Measurements from ENCODE around the gene FOXD4.
"Not testable (repeated sequence)": the region's sequence is repeated elsewhere in the genome, so short reads cannot be mapped to it uniquely, and the experiment has no call there.

Gene FOXD4

GRCh38 chr9:117995-118467 is at the start of gene FOXD4:
FOXD4 (minus strand) TSS chr9:118417; CDS start chr9:118119, 298 bp downstream.
- not testable (repeated sequence) for DNase-seq

DNA sequence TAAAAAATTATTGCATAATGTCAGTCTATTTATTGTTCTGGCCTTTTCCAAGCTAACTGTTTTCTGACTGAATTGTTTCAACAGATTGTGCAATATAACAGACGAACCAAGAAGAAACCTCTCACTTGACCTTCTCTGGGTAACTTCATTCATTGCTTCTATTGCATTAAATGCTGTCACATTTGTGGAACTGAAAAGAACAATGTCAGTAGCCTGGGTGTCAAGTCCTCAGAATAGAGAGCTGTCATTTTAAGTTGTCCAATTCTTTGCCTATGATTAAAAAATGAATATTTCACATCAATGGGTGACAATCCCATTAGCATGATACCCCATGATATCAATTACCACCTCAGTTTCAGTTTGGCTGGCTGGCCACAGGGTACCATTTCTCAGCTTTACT is 41.7 kb upstream of the FOXD4 start:
- not testable (repeated sequence) for DNase-seq

GRCh38 chr9:151173-151572 is 33.0 kb upstream of the FOXD4 start:
- not testable (repeated sequence) for DNase-seq

- DNase-seq: not testable (repeated sequence)
Observed at GRCh38 chr9:139880-140279, 21.7 kb upstream of the FOXD4 start.

- DNase-seq: not testable (repeated sequence)
Observed at GRCh38 chr9:117144-117994, 848 bp downstream of the FOXD4 start.

DNA sequence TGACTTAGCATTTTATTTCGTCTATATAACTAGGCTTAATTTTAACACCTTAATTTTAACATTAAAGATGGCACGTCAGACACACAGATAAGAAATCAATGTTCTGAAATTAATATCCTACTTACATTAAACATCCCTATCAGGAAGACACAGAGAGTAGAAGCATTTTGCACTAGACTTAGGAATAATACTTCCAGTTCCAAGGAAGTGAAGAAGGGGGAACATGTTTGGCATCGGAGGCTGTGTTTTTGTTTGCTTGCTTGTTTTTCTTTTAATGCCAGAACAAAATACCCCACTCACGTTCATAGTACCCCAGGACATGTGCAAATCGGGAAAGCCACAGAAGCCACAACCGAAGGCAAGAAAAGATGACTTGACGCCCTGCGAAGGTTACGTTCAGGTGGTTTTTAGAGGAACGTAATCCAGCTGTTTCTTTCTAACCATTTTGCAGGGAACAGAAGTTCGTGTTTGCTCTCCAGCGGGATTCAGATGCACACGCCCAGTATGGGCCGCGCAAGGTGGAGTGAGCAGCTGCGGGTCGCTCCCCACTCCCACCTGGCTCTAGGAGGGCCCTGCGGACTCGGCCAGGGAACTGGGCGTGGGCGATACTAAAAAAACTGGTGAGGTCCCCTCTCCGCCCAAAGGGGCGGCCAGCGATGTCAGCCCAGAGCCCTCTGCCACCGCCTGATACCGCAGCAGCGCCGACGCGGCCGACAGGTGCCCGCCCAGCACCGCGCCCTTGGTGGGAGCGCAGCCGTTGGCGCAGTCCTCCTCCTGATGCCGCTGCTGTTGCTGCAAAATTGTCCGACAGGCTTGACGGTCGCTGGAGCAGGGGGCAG is 1.8 kb downstream of the FOXD4 start:
- not testable (repeated sequence) for DNase-seq

GRCh38 chr9:115118-115451 is 3.1 kb downstream of the FOXD4 start:
- DNase-seq: not testable (repeated sequence)

- not testable (repeated sequence) for DNase-seq
Observed at GRCh38 chr9:114267-115117, 3.7 kb downstream of the FOXD4 start.

GRCh38 chr9:113468-114266 is 4.5 kb downstream of the FOXD4 start:
- DNase-seq: not testable (repeated sequence)

DNA sequence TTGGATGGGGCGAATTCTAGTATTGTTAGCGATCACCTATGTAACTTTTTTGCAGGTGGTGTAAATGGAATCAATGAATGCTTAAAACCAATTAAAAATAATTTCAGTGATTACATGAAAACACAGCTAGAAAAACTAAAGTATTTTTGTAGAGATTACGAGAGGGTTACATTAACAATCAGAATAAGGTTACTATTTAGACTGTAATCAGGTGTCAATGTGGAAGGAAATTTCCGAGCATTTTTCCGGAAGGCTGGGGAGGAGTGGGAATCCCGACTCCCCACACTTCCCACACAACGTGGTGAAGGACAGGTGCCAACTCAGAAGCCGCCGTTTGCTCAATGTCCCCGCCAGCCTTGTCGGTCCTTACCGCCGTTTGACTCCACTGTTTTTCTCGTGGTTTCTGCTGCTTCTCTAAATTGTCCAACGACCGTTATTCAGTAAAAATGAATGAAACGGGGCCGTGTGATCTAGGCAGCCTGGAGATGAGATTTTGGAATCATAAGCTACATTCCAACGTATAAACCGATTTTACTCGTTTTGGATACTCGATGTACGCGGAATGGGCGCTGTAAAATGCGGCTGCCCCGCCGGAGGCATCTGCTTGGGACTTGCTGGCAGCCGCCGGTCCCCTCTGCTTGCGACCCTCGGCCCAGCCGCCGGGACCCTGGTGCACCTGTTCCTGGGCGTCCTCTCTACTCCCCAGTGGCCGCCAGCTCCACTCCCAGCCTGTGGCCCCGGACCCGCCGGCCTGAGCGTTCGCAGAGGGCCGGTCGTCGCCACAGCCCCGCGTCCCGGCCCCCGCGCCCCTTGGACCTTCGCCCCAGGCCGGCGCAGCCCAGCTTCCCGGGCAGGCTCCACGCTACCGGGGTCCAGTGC is 5.4 kb downstream of the FOXD4 start:
- not testable (repeated sequence) for DNase-seq

DNA sequence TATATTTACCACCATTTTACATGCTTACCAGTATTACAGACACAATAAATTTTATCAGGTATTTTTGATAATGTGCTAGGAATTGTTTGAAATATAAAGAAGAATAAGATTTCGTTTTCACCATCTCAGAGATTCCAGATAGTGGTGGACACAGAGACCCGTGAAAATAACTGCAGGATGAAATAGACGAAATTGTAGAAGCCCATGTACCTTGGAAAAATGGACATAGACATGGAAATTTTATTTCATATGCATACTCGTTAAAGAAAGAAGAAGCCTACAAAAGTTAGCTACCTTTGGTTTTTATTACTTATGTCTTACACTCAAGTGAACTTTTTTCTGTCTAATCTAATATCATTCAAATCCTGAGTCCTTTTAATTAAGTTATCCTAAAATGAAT is 7.5 kb downstream of the FOXD4 start:
- not testable (repeated sequence) for DNase-seq

DNA sequence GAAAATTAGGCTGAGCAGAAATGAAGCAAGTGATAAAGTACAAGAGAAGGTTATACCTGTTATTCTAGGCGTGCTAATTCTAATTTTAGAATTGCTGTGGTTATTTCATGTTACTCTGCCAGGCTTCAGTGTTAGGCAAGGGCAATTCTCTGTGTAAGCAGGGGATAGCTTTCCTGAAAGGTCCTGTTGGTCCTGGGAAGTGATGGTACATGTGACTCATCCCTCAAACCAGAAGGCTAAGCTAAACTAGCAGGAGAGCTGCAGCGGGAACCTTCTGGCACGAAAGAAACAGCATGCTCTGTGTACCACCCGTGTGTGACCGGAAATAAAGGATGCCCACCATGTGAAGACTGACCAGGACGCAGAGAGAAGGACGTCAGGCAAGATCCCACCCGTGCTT is 8.7 kb downstream of the FOXD4 start:
- not testable (repeated sequence) for DNase-seq

- not testable (repeated sequence) for DNase-seq
Observed at GRCh38 chr9:108742-109495, 9.3 kb downstream of the FOXD4 start.

- not testable (repeated sequence) for DNase-seq
Observed at GRCh38 chr9:105991-106390, 12.2 kb downstream of the FOXD4 start.

DNA sequence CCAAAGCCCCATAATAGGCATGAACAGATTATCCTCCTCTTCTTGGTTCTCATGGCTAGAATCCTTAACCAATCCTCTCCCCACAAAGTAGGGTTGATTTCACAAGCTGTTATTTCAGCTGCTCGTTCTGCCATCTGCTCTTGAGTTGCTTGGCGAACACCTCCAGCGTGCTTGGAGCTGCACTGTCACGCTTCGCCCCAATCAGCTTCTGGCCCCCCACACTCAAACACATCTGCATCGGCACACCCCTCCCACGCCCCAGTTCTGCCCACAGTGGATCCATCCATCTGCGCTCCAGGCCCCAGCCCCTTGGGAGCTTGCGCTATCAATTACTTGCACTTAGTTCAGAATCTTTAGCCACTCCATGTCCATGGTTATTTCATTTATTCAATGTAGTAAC is 17.8 kb downstream of the FOXD4 start:
- DNase-seq: not testable (repeated sequence)

GRCh38 chr9:99867-100266 is 18.4 kb downstream of the FOXD4 start:
- not testable (repeated sequence) for DNase-seq

- not testable (repeated sequence) for DNase-seq
Observed at GRCh38 chr9:98775-99174, 19.4 kb downstream of the FOXD4 start.

GRCh38 chr9:94992-95391 is 23.2 kb downstream of the FOXD4 start:
- not testable (repeated sequence) for DNase-seq

GRCh38 chr9:94323-94722 is 23.9 kb downstream of the FOXD4 start:
- DNase-seq: not testable (repeated sequence)

DNA sequence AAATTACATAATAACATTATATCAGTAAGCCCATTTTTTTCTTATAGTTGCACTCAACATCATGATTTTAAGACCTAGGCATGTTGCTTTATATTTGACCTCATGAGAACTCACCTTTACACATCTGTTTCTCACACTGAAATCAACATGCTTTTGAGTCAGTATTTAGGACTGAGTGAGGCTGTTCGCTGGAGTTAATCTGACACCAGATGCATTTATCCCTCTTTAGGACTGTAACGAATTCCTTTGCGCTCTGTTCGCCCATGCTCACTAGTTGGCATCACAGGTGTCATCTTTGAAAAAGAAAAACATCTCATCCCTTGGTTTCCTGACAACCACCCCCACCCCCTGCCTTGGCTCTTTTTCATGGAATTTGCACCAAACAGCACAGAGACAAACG is 24.3 kb downstream of the FOXD4 start:
- DNase-seq: not testable (repeated sequence)

Data from SHP77 treated with DMSO at 0.1 percent for 48 hours (cell line).